HepG2 (cell line): ENCODE measurements around the gene SCUBE1. TPM values are rescaled to one million over a fixed set of nuclear protein-coding genes. Genes with fewer than 3 reads are reported as not detected.

Source experiments
- ATAC-seq: fragments of 200-7000 bp; cut with Tn5 transposase; 3 replicates; pipeline ENCODE4 v1.9.1; 2020; ENCODE audit warnings: mild to moderate bottlenecking, moderate library complexity
- BruUV-seq: library from RNA; stranded (reverse); fragments of 400-500 nt; replicated peaks from 2 replicates; lab custom pipeline; 2021; lab: Mats Ljungman, UMichigan
- CTCF ChIA-PET: fragments of 300-600 bp; formaldehyde crosslinking; extraction: SDS; loops from one replicate; lab custom pipeline; 2021; ENCODE audit warnings: low total read pairs, inconsistent platforms, low intra/inter-chr PET ratio; lab: Yijun Ruan, JAX
- POLR2A ChIA-PET: fragments of 350-600 bp; sonication (Branson Sonifier 250); formaldehyde crosslinking; loops from one replicate; lab custom pipeline; 2020; ENCODE audit warnings: antibody characterized with exemption, inconsistent platforms; lab: Yijun Ruan, JAX
- DNase-seq: peaks from one replicate; pipeline ENCODE4 v3.0.0-alpha.2; 2015; ENCODE audit warnings: low spot score
- FAIRE-seq: peaks from 3 replicates; lab custom pipeline; 2011; peaks lifted over from hg19 to GRCh38; lab: Jason Lieb, UNC
- H2AFZ ChIP-seq: one replicate; pipeline ENCODE4 v1.6.1; 2011; ENCODE audit warnings: low read length, inconsistent platforms
- H3K27ac ChIP-seq: fragments of 300-600 bp; 3 replicates; pipeline ENCODE4 v1.8.0; 2011; ENCODE audit warnings: mixed run types, mild to moderate bottlenecking, mixed read lengths, low read length, inconsistent platforms; ENCODE audit not compliant: insufficient read depth; ENCODE audit errors: extremely low read length
- H3K27me3 ChIP-seq, 2 experiments: fragments of 200-600 bp in 1 of 2; 2 replicates in 1 of 2; 3 replicates in 1 of 2; pipeline versions ENCODE4 v1.6.0 to v1.8.0; 2011; ENCODE audit warnings: low read length in 2 of 2, mild to moderate bottlenecking in 2 of 2, moderate library complexity in 2 of 2, inconsistent platforms in 1 of 2; ENCODE audit not compliant: insufficient read depth in 2 of 2, control insufficient read depth in 1 of 2
- H3K36me3 ChIP-seq, 2 experiments: fragments of 200-600 bp in 1 of 2; replicated peaks in 1 of 2; 2 replicates in 1 of 2; 3 replicates in 1 of 2; pipeline versions ENCODE4 v1.5.1 to v1.8.0; 2011; ENCODE audit warnings: low read length in 2 of 2, inconsistent platforms in 1 of 2; ENCODE audit not compliant: insufficient read depth in 2 of 2, control insufficient read depth in 1 of 2
- H3K4me1 ChIP-seq: 2 replicates; pipeline ENCODE4 v1.5.1; 2012; ENCODE audit warnings: low read length, inconsistent platforms; ENCODE audit not compliant: insufficient read depth
- H3K4me2 ChIP-seq: 2 replicates; pipeline ENCODE4 v1.6.0; 2011; ENCODE audit warnings: low read depth, low read length, inconsistent platforms
- H3K4me3 ChIP-seq, 3 experiments: fragments of 200-600 bp in 1 of 3; sonication (generic), shearing (Covaris generic) in 1 of 3; replicated peaks in 1 of 3; 2 replicates each; pipeline ENCODE4 v1.5.1; 2011 to 2016; ENCODE audit warnings: low read length in 3 of 3, inconsistent platforms in 2 of 3, low read depth in 2 of 3, mild to moderate bottlenecking in 2 of 3, control low read depth in 1 of 3, mixed read lengths in 1 of 3; ENCODE audit not compliant: insufficient read depth in 1 of 3
- H3K79me2 ChIP-seq: one replicate; pipeline ENCODE4 v1.6.1; 2011; ENCODE audit warnings: low read length, inconsistent platforms; ENCODE audit not compliant: insufficient read depth
- H3K9ac ChIP-seq: 2 replicates; pipeline ENCODE4 v1.6.0; 2011; ENCODE audit warnings: mild to moderate bottlenecking, low read depth, low read length, inconsistent platforms; ENCODE audit not compliant: insufficient read depth
- H3K9me3 ChIP-seq: 2 replicates; pipeline ENCODE4 v1.5.1; 2012; ENCODE audit warnings: mild to moderate bottlenecking, low read length
- H4K20me1 ChIP-seq: 2 replicates; pipeline ENCODE4 v1.6.0; 2011; ENCODE audit warnings: inconsistent platforms, mild to moderate bottlenecking, low read length, moderate library complexity; ENCODE audit not compliant: insufficient read depth
- AGO2 ChIP-seq: fragments of 200-400 bp; formaldehyde crosslinking; optimal IDR thresholded peaks from 2 replicates; pipeline ENCODE3; 2017; ENCODE audit warnings: mild to moderate bottlenecking, low read depth, low read length, moderate library complexity
- HCFC1 ChIP-seq: fragments of 150-350 bp; IDR thresholded peaks from 2 replicates; pipeline ENCODE4 v1.6.1; 2014; ENCODE audit warnings: low read depth, low read length
- NR2C2 ChIP-seq: sonication (generic); formaldehyde crosslinking; IDR thresholded peaks from 2 replicates; pipeline ENCODE4 v1.4.0; 2020; ENCODE audit warnings: missing genetic modification reagents, mild to moderate bottlenecking, moderate library complexity, borderline replicate concordance
- RBM39 ChIP-seq: fragments of 200-400 bp; formaldehyde crosslinking; IDR thresholded peaks from one replicate; pipeline ENCODE4 v1.6.1; 2018; ENCODE audit warnings: antibody characterized with exemption, mild to moderate bottlenecking, low read depth, low read length; ENCODE audit not compliant: poor library complexity, severe bottlenecking
- SMAD9 ChIP-seq: sonication (generic); formaldehyde crosslinking; IDR thresholded peaks from 2 replicates; pipeline ENCODE4 v1.5.1; 2020; ENCODE audit warnings: mild to moderate bottlenecking, missing genetic modification reagents
- SMARCC2 ChIP-seq: fragments of 450-650 bp; IDR thresholded peaks from 2 replicates; pipeline ENCODE4 v1.6.1; 2017; ENCODE audit warnings: antibody characterized with exemption, mild to moderate bottlenecking
- TOE1 ChIP-seq: sonication (generic); formaldehyde crosslinking; IDR thresholded peaks from 2 replicates; pipeline ENCODE4 v1.4.0; 2020; ENCODE audit warnings: mild to moderate bottlenecking, missing genetic modification reagents
- ZNF468 ChIP-seq: sonication (generic); formaldehyde crosslinking; IDR thresholded peaks from 2 replicates; pipeline ENCODE4 v1.8.0; 2022; ENCODE audit warnings: mild to moderate bottlenecking, moderate library complexity, missing genetic modification reagents
- ZNF709 ChIP-seq: sonication (generic); formaldehyde crosslinking; IDR thresholded peaks from 2 replicates; pipeline ENCODE4 v1.5.0; 2020; ENCODE audit warnings: mild to moderate bottlenecking, missing genetic modification reagents
- ZNF816 ChIP-seq: sonication (generic); formaldehyde crosslinking; IDR thresholded peaks from 2 replicates; pipeline ENCODE4 v1.8.0; 2022; ENCODE audit warnings: missing genetic modification reagents, mild to moderate bottlenecking, borderline replicate concordance
- WGBS: methylation state at CpG from one replicate; pipeline ENCODE4 v1.1.6; 2017; ENCODE audit warnings: low lambda C conversion rate; 5-methylcytosine and 5-hydroxymethylcytosine counted together
- in situ Hi-C: cut with HindIII; loops from 2 replicates; pipeline ENCODE4 v1.10.0; 2017; ENCODE audit warnings: low pct_unique_long_range_greater_than_20kb; ENCODE audit not compliant: extremely low pct_ligation_motif_present
- intact Hi-C: fragments of 100-400 bp; cut with micrococcal nuclease; formaldehyde crosslinking; loops from one replicate; pipeline ENCODE4 v1.10.0; 2022; ENCODE audit not compliant: unreplicated experiment
- polyA plus RNA-seq, 8 experiments: library from polyadenylated mRNA; depleted of rRNA in 3 of 8; stranded (reverse) in 7 of 8; unstranded in 1 of 8; fragments of >200 nt; fragmentation: Illumina TruSeq in 4 of 8; extraction: Trizol in 4 of 8; gene quantifications; 2 replicates each; pipeline versions ENCODE4 v1.2.1 to v1.2.3, GENCODE V29; 2011 to 2016; ENCODE audit warnings: low read depth in 4 of 8, missing spikeins in 1 of 8, mixed read lengths in 1 of 8; ENCODE audit not compliant: insufficient read depth in 1 of 8
- total RNA-seq, 5 experiments: library from RNA; depleted of rRNA; stranded (reverse); fragments of >200 nt; fragmentation: Illumina TruSeq; extraction: Trizol; gene quantifications; 2 replicates each; pipeline ENCODE4 v1.2.3, GENCODE V29; 2016; ENCODE audit warnings: low read depth in 1 of 5
- TF ChIP-seq, protein P1 (sequence below): sonication (generic); formaldehyde crosslinking; IDR thresholded peaks from 2 replicates; pipeline ENCODE4 v1.5.0; 2020; ENCODE audit warnings: missing genetic modification reagents, mild to moderate bottlenecking, borderline replicate concordance

SCUBE1 gene
- total and polyA plus RNA-seq, 2 of the 13 experiments (the other 11 are each of a cell fraction or from before 2014, with no cell fraction given), result under 0.01 to 0.05 TPM

GRCh38 chr22:43207386-43207785, 135.8 kb downstream of the SCUBE1 start:
- no peaks in the 10 kb centered on the region for H4K20me1 ChIP-seq
- H3K79me2 ChIP-seq, result no peaks in the 10 kb centered on the region
- ATAC-seq, result no peak
- in situ Hi-C loops, result no loop called here
- no peak overlapping the region for H3K27ac ChIP-seq
- no TSS peak for BruUV-seq
- DNase-seq, result no peak
- ChIA-PET POLR2A (interaction anchor here (1.7 kb wide), 1 partner anchor 20 kb away, joined by 5 read pairs; the partner anchor contains the start of gene TTLL12), CTCF (no interaction called here)
- no peak overlapping the region for H3K4me3 ChIP-seq
- H3K9me3 ChIP-seq, result no peaks in the 10 kb centered on the region
- intact Hi-C loops, result no loop called here
- no peak overlapping the region for H2AFZ ChIP-seq
- H3K4me2 ChIP-seq, result no peak overlapping the region
- no peak for FAIRE-seq
- H3K9ac ChIP-seq, result no peak overlapping the region
- WGBS, result 41% methylated on average over 2 of the region's 13 CpGs
- TF ChIP-seq HCFC1 (no peak), ZNF816 (CRISPR knock-in tag) (no peak), TOE1 (CRISPR knock-in tag) (no peak), RBM39 (no peak), SMAD9 (CRISPR knock-in tag) (no peak)
- H3K27me3 ChIP-seq, result peaks cover 9 to 53% of the 10 kb centered on the region in 2 experiments
- peaks cover 8% of the 10 kb centered on the region for H3K4me1 ChIP-seq
- no peaks in the 10 kb centered on the region for H3K36me3 ChIP-seq

DNA sequence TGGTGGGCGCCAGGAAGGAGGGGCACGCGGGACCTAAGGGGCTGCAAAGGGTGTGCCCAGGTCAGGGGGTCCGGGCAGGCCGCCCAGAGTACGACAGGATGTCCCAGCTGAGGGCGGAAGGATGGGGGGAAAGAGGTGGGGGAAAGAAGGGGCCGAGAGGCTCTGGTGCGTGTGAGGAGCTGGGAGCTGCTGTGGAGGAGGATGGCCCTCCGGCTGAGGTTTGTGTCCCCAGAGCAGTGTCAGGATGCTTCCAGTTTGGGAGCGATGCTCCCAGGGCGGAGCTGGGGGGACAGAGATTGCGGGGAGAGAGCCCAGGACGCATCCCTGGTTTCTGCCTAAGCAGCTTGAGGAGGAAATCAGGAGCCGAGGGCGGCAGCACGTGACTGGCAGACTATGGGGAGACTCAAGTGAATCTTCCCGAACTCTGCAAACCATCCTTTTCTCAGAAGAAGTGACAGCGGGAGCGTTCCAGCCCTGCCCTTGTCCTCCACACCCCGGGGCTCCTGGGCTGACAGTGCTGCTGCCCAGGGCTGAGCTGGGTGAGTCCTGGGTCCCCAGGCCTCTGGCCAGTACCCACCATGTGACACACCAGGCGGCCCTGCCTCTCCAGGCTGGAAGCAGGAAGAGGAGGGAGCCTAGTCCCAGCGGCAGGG, 136.5 kb downstream of the SCUBE1 start:
- no peaks in the 10 kb centered on the region for H3K79me2 ChIP-seq
- WGBS, result 21% methylated on average over 14 of the region's 23 CpGs
- H2AFZ ChIP-seq, result no peak overlapping the region
- no peak for TF ChIP-seq SMARCC2
- TF ChIP-seq, protein P1, sequence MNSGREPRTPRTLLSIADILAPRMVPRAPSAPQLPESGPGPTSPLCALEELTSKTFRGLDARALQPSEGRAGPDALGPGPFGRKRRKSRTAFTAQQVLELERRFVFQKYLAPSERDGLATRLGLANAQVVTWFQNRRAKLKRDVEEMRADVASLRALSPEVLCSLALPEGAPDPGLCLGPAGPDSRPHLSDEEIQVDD (CRISPR knock-in tag), result no peak
- TF ChIP-seq AGO2, result no peak
- TF ChIP-seq ZNF709, result no peak
- TF ChIP-seq NR2C2 (CRISPR knock-in tag), result no peak
- TF ChIP-seq ZNF468, result no peak
- TF ChIP-seq, all 625 proteins: peak for 0
- CTCF ChIA-PET, result no interaction called here
- Histone ChIP-seq H3K36me3 (no peaks in the 10 kb centered on the region), H3K9ac (no peak overlapping the region), H3K27ac (no peak overlapping the region), H3K4me3 (no peak overlapping the region), H3K9me3 (no peaks in the 10 kb centered on the region), H4K20me1 (no peaks in the 10 kb centered on the region), H3K27me3 (peaks cover 7 to 53% of the 10 kb centered on the region in 2 experiments), H3K4me2 (no peak overlapping the region), H3K4me1 (peaks cover 15% of the 10 kb centered on the region)
- no TSS peak for BruUV-seq
- POLR2A ChIA-PET, result interaction anchor here (1.7 kb wide), 1 partner anchor 19 kb away, joined by 5 read pairs; the partner anchor contains the start of gene TTLL12
- FAIRE-seq (no peak), ATAC-seq (no peak), DNase-seq (no peak)
- in situ Hi-C loops, result no loop called here
- intact Hi-C loops, result no loop called here
